ENCODE results near the gene RPL32. TPM values are rescaled to one million over a fixed set of nuclear protein-coding genes. Genes with fewer than 3 reads are reported as not detected.

Gene RPL32
- total RNA-seq, 1 experiment from 2014 or later: 1,643 TPM

DNA sequence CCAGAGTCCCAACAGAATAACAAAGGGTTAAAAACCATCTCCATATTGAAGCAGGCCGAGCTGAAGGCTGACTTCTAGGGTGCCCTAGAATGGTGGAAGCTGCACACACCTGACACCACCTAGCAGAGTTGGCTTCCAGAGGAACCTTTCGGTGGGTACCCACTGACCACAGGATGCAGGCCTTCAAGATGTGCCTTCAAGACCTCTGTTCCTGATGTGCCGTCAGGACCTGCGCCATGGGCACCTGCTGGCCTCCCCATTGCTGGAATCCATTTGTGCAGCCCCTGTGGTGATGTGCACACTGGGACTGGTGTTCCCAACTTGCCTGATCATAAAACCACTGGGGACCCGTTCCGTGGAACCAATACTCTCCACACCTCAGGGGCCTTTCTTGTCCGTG lies 35.7 kb upstream of the RPL32 start (continued):
- TF ChIP-seq, protein P1, sequence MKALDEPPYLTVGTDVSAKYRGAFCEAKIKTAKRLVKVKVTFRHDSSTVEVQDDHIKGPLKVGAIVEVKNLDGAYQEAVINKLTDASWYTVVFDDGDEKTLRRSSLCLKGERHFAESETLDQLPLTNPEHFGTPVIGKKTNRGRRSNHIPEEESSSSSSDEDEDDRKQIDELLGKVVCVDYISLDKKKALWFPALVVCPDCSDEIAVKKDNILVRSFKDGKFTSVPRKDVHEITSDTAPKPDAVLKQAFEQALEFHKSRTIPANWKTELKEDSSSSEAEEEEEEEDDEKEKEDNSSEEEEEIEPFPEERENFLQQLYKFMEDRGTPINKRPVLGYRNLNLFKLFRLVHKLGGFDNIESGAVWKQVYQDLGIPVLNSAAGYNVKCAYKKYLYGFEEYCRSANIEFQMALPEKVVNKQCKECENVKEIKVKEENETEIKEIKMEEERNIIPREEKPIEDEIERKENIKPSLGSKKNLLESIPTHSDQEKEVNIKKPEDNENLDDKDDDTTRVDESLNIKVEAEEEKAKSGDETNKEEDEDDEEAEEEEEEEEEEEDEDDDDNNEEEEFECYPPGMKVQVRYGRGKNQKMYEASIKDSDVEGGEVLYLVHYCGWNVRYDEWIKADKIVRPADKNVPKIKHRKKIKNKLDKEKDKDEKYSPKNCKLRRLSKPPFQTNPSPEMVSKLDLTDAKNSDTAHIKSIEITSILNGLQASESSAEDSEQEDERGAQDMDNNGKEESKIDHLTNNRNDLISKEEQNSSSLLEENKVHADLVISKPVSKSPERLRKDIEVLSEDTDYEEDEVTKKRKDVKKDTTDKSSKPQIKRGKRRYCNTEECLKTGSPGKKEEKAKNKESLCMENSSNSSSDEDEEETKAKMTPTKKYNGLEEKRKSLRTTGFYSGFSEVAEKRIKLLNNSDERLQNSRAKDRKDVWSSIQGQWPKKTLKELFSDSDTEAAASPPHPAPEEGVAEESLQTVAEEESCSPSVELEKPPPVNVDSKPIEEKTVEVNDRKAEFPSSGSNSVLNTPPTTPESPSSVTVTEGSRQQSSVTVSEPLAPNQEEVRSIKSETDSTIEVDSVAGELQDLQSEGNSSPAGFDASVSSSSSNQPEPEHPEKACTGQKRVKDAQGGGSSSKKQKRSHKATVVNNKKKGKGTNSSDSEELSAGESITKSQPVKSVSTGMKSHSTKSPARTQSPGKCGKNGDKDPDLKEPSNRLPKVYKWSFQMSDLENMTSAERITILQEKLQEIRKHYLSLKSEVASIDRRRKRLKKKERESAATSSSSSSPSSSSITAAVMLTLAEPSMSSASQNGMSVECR (CRISPR knock-in tag; IDR thresholded peaks at IDR 0.05; ENCODE audit: borderline replicate concordance): no peak
- TF ChIP-seq NR2C2 (CRISPR knock-in tag; IDR thresholded peaks at IDR 0.05) (no peak), HMGA2 (CRISPR knock-in tag; IDR thresholded peaks at IDR 0.05) (no peak), ZNF423 (CRISPR knock-in tag; IDR thresholded peaks at IDR 0.05) (no peak), IRF2 (CRISPR knock-in tag; IDR thresholded peaks at IDR 0.05; ENCODE audit: borderline replicate concordance, low read depth) (no peak), SOX15 (CRISPR knock-in tag; IDR thresholded peaks at IDR 0.05) (no peak), FOXK1 (CRISPR knock-in tag; IDR thresholded peaks at IDR 0.05) (no peak), ELF4 (CRISPR knock-in tag; IDR thresholded peaks at IDR 0.05; ENCODE audit: low read depth) (no peak), KAT7 (CRISPR knock-in tag; IDR thresholded peaks at IDR 0.05; ENCODE audit: borderline replicate concordance) (no peak), ZNF232 (CRISPR knock-in tag; IDR thresholded peaks at IDR 0.05) (no peak), TEAD4 (CRISPR knock-in tag; IDR thresholded peaks at IDR 0.05) (no peak), MYBL2 (CRISPR knock-in tag; IDR thresholded peaks at IDR 0.05) (no peak), ZNF121 (CRISPR knock-in tag; IDR thresholded peaks at IDR 0.05) (no peak), GRHL2 (CRISPR knock-in tag; IDR thresholded peaks at IDR 0.05; ENCODE audit: insufficient replicate concordance, severe bottlenecking) (no peak), CREM (CRISPR knock-in tag; IDR thresholded peaks at IDR 0.05) (no peak)
- TF ChIP-seq, protein P2, sequence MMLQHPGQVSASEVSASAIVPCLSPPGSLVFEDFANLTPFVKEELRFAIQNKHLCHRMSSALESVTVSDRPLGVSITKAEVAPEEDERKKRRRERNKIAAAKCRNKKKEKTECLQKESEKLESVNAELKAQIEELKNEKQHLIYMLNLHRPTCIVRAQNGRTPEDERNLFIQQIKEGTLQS (CRISPR knock-in tag; conservative IDR thresholded peaks at IDR 0.05): no peak
- TF ChIP-seq, protein P3, sequence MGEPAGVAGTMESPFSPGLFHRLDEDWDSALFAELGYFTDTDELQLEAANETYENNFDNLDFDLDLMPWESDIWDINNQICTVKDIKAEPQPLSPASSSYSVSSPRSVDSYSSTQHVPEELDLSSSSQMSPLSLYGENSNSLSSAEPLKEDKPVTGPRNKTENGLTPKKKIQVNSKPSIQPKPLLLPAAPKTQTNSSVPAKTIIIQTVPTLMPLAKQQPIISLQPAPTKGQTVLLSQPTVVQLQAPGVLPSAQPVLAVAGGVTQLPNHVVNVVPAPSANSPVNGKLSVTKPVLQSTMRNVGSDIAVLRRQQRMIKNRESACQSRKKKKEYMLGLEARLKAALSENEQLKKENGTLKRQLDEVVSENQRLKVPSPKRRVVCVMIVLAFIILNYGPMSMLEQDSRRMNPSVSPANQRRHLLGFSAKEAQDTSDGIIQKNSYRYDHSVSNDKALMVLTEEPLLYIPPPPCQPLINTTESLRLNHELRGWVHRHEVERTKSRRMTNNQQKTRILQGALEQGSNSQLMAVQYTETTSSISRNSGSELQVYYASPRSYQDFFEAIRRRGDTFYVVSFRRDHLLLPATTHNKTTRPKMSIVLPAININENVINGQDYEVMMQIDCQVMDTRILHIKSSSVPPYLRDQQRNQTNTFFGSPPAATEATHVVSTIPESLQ (CRISPR knock-in tag; IDR thresholded peaks at IDR 0.05): no peak
- TF ChIP-seq, protein P4, sequence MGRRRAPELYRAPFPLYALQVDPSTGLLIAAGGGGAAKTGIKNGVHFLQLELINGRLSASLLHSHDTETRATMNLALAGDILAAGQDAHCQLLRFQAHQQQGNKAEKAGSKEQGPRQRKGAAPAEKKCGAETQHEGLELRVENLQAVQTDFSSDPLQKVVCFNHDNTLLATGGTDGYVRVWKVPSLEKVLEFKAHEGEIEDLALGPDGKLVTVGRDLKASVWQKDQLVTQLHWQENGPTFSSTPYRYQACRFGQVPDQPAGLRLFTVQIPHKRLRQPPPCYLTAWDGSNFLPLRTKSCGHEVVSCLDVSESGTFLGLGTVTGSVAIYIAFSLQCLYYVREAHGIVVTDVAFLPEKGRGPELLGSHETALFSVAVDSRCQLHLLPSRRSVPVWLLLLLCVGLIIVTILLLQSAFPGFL (CRISPR knock-in tag; IDR thresholded peaks at IDR 0.05; ENCODE audit: borderline replicate concordance): no peak
- TF ChIP-seq, protein P5, sequence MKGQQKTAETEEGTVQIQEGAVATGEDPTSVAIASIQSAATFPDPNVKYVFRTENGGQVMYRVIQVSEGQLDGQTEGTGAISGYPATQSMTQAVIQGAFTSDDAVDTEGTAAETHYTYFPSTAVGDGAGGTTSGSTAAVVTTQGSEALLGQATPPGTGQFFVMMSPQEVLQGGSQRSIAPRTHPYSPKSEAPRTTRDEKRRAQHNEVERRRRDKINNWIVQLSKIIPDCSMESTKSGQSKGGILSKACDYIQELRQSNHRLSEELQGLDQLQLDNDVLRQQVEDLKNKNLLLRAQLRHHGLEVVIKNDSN (CRISPR knock-in tag; IDR thresholded peaks at IDR 0.05): no peak
